Activated naive CD4-positive, alpha-beta T cell treated with anti-CD3 and anti-CD28 coated beads for 36 hours (primary cell): ENCODE data around the gene VPS72. TPM values are rescaled to one million over a fixed set of nuclear protein-coding genes. Genes with fewer than 3 reads are reported as not detected.

Source experiments
- total RNA-seq, 2 experiments: library from RNA; stranded (reverse); gene quantifications; one replicate each; pipeline ENCODE4 v1.2.3, GENCODE V29; 2021

Gene VPS72
- total RNA-seq, 2 experiments from 2014 or later, result 49.8 to 56.9 TPM

Other genes starting within 250 kb of the VPS72 start
- gene CERS2, start 215.4 kb downstream of the VPS72 start, total RNA-seq, result 100 to 1,000 TPM; 130 to 135 TPM
- not detected for gene ANXA9, start 207.9 kb downstream of the VPS72 start, total RNA-seq
- gene MINDY1, start 183.3 kb downstream of the VPS72 start, total RNA-seq, result 10 to 100 TPM; 14.6 to 15.1 TPM
- 10 to 100 TPM; 13.3 to 15.9 TPM for gene PRUNE1, start 181.7 kb downstream of the VPS72 start, total RNA-seq
- 1 to 10 TPM; 1.1 to 1.3 TPM for gene BNIPL, start 153.6 kb downstream of the VPS72 start, total RNA-seq
- gene C1orf56, start 142.4 kb downstream of the VPS72 start, total RNA-seq, result under 1 TPM; 0.49 to 0.57 TPM
- gene CDC42SE1, start 130.6 kb downstream of the VPS72 start, total RNA-seq, result 10 to 100 TPM; 98.1 to 99.0 TPM
- gene MLLT11, start 129.8 kb downstream of the VPS72 start, total RNA-seq, result 1 to 10 TPM; 3.3 to 3.6 TPM
- 10 to 100 TPM; 16.1 to 16.2 TPM for gene GABPB2, start 119.4 kb downstream of the VPS72 start, total RNA-seq
- 1 to 10 TPM; 1.5 to 1.6 TPM for gene SEMA6C, start 43.6 kb downstream of the VPS72 start, total RNA-seq
- 10 to 100 TPM in 1 of 2 experiments, 1 to 10 TPM in 1; 9.6 to 10.5 TPM for gene TNFAIP8L2, start 33.5 kb downstream of the VPS72 start, total RNA-seq
- 1 to 10 TPM; 4.5 to 4.8 TPM for gene LYSMD1, start 24.3 kb downstream of the VPS72 start, total RNA-seq
- 10 to 100 TPM; 60.5 to 64.2 TPM for gene SCNM1, start 24.1 kb downstream of the VPS72 start, total RNA-seq
- 1 to 10 TPM in 1 of 2 experiments, under 1 TPM in 1; 0.98 to 1.1 TPM for gene TMOD4, start 14.2 kb downstream of the VPS72 start, total RNA-seq
- gene PIP5K1A, start 8.4 kb upstream of the VPS72 start, total RNA-seq, result 10 to 100 TPM; 72.6 to 82.5 TPM
- 100 to 1,000 TPM; 167 to 192 TPM for gene PSMD4, start 64.5 kb upstream of the VPS72 start, total RNA-seq
- 10 to 100 TPM; 20.9 to 22.0 TPM for gene ZNF687, start 92.1 kb upstream of the VPS72 start, total RNA-seq
- 10 to 100 TPM; 64.1 to 69.2 TPM for gene PI4KB, start 137.2 kb upstream of the VPS72 start, total RNA-seq
- 10 to 100 TPM; 62.3 to 63.4 TPM for gene RFX5, start 157.1 kb upstream of the VPS72 start, total RNA-seq
- not detected for gene SELENBP1, start 182.5 kb upstream of the VPS72 start, total RNA-seq
- gene PSMB4, start 209.4 kb upstream of the VPS72 start, total RNA-seq, result 100 to 1,000 TPM; 394 to 398 TPM